ENCODE data around the gene LAMA5. TPM values are rescaled to one million over a fixed set of nuclear protein-coding genes. Genes with fewer than 3 reads are reported as not detected.

The LAMA5 gene
- polyA plus RNA-seq, 1 of the 3 experiments (the other 2 are of a cell fraction): 27.2 TPM

DNA sequence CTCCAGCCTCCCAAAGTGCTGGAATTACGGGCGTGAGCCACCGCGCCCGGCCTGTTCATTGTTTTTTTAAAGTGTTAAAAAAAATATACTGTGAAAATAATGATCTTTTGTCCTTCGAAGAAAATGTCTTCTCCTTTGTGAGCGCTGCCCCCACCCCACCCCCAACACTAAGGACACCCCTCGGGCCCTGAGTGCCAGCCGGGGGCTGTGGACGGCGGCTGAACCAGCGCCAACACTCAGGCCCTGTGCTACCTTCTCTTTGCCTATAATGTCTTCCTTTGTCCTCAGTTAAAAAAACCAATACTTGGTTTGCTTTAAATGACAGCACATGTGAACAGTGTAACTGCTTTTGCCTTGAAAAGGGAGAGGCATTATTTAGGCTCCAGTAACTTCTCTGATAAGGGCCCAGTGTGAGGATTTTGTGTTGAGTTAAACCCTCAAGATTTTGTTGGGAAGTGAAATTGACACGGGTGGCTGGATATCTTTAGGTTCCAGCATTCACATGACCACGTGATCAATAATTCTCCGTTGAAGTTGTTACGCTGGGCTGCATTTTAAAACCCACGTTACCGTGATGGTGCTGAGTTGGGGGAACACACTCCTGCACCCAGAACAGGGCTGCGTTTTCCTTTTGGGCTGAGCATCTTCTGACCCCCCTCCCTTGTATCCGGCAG is 73.9 kb downstream of the LAMA5 start (continued):
- TF ChIP-seq FOSL2 (IDR thresholded peaks at IDR 0.05; ENCODE audit: borderline replicate concordance, low read depth): no peak
- no peak for TF ChIP-seq GABPA (IDR thresholded peaks at IDR 0.05; ENCODE audit: low read depth)
- TF ChIP-seq RFX5 (IDR thresholded peaks at IDR 0.05; ENCODE audit: low read length): no peak
- TF ChIP-seq, protein P1, sequence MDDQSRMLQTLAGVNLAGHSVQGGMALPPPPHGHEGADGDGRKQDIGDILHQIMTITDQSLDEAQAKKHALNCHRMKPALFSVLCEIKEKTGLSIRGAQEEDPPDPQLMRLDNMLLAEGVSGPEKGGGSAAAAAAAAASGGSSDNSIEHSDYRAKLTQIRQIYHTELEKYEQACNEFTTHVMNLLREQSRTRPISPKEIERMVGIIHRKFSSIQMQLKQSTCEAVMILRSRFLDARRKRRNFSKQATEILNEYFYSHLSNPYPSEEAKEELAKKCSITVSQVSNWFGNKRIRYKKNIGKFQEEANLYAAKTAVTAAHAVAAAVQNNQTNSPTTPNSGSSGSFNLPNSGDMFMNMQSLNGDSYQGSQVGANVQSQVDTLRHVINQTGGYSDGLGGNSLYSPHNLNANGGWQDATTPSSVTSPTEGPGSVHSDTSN (IDR thresholded peaks at IDR 0.05): no peak
- no peak for TF ChIP-seq SIN3A (IDR thresholded peaks at IDR 0.05; ENCODE audit: borderline replicate concordance, low read depth, low read length)
- TF ChIP-seq, protein P2, sequence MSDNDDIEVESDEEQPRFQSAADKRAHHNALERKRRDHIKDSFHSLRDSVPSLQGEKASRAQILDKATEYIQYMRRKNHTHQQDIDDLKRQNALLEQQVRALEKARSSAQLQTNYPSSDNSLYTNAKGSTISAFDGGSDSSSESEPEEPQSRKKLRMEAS (IDR thresholded peaks at IDR 0.05; ENCODE audit: low read depth): no peak

DNA sequence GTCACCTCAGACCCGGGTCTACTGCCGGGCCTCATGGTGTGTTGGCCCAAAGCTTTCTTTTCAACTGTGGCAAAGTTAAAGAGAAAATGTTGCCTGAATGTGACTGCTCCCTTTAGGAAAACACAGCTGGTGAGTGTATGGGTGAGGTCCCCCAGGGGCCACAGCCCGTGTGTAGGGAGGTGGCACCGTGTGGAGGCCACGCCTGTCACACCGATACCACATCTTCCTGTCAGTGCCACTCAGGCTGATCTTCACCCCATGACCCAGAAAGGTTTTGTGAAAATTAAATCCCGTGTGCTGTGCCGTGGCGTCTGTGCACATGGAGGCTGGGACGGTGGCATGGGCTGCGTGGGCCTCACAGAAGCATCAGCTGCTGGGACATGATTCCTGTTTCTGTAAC is 75.0 kb downstream of the LAMA5 start:
- Histone ChIP-seq H3K27me3 (ENCODE audit: insufficient read depth) (no peaks in the 10 kb centered on the region), H2AFZ (ENCODE audit: low read depth) (no peak overlapping the region), H3K9me2 (no peaks in the 10 kb centered on the region), H3K4me3 (ENCODE audit: low read depth in 2 of 2, low read length in 1 of 2) (no peak overlapping the region), H3F3A (replicated peaks; ENCODE audit: insufficient read depth) (no peaks in the 10 kb centered on the region), H3K4me2 (no peak overlapping the region), H4K20me1 (ENCODE audit: insufficient read depth) (no peaks in the 10 kb centered on the region), H3K79me2 (ENCODE audit: insufficient read depth) (no peaks in the 10 kb centered on the region), H3K27ac (ENCODE audit: low read depth in 2 of 2, low read length in 1 of 2) (no peak overlapping the region), H3K36me3 (replicated peaks in 1 of 2; ENCODE audit: control insufficient read depth in 1 of 2, insufficient read depth in 2 of 2, low read length in 1 of 2) (peaks cover 8 to 37% of the 10 kb centered on the region in 2 experiments), H3K9ac (no peak overlapping the region), H3K4me1 (ENCODE audit: control insufficient read depth in 1 of 2, insufficient read depth in 2 of 2, low read depth in 1 of 2, low read length in 1 of 2) (no peaks in the 10 kb centered on the region), H3K9me3 (no peaks in the 10 kb centered on the region)
- TF ChIP-seq TEAD4 (IDR thresholded peaks at IDR 0.05; ENCODE audit: borderline replicate concordance, insufficient read depth): no peak
- TF ChIP-seq, protein P3, sequence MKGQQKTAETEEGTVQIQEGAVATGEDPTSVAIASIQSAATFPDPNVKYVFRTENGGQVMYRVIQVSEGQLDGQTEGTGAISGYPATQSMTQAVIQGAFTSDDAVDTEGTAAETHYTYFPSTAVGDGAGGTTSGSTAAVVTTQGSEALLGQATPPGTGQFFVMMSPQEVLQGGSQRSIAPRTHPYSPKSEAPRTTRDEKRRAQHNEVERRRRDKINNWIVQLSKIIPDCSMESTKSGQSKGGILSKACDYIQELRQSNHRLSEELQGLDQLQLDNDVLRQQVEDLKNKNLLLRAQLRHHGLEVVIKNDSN (IDR thresholded peaks at IDR 0.05; ENCODE audit: borderline replicate concordance, low read depth): no peak
- no peak for TF ChIP-seq FOXJ3 (CRISPR knock-in tag; IDR thresholded peaks at IDR 0.05)
- TF ChIP-seq RCOR1 (IDR thresholded peaks at IDR 0.05; ENCODE audit: low read length): no peak
- TF ChIP-seq ELF1 (IDR thresholded peaks at IDR 0.05): no peak
- TF ChIP-seq, protein P2 (IDR thresholded peaks at IDR 0.05; ENCODE audit: low read depth): no peak
- TF ChIP-seq, protein P4, sequence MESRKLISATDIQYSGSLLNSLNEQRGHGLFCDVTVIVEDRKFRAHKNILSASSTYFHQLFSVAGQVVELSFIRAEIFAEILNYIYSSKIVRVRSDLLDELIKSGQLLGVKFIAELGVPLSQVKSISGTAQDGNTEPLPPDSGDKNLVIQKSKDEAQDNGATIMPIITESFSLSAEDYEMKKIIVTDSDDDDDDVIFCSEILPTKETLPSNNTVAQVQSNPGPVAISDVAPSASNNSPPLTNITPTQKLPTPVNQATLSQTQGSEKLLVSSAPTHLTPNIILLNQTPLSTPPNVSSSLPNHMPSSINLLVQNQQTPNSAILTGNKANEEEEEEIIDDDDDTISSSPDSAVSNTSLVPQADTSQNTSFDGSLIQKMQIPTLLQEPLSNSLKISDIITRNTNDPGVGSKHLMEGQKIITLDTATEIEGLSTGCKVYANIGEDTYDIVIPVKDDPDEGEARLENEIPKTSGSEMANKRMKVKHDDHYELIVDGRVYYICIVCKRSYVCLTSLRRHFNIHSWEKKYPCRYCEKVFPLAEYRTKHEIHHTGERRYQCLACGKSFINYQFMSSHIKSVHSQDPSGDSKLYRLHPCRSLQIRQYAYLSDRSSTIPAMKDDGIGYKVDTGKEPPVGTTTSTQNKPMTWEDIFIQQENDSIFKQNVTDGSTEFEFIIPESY (IDR thresholded peaks at IDR 0.05; ENCODE audit: borderline replicate concordance, low read depth): no peak
- no peak for TF ChIP-seq RFX5 (IDR thresholded peaks at IDR 0.05; ENCODE audit: low read length)
- TF ChIP-seq, protein P5, sequence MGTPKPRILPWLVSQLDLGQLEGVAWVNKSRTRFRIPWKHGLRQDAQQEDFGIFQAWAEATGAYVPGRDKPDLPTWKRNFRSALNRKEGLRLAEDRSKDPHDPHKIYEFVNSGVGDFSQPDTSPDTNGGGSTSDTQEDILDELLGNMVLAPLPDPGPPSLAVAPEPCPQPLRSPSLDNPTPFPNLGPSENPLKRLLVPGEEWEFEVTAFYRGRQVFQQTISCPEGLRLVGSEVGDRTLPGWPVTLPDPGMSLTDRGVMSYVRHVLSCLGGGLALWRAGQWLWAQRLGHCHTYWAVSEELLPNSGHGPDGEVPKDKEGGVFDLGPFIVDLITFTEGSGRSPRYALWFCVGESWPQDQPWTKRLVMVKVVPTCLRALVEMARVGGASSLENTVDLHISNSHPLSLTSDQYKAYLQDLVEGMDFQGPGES (IDR thresholded peaks at IDR 0.05; ENCODE audit: low read depth, low read length): no peak
- TF ChIP-seq SMC3 (IDR thresholded peaks at IDR 0.05; ENCODE audit: low read depth, low read length): no peak
- TF ChIP-seq GABPA (IDR thresholded peaks at IDR 0.05; ENCODE audit: low read depth): no peak
- TF ChIP-seq SIN3A (IDR thresholded peaks at IDR 0.05; ENCODE audit: borderline replicate concordance, low read depth, low read length): no peak
- TF ChIP-seq YY1 (IDR thresholded peaks at IDR 0.05; ENCODE audit: low read depth): no peak
- TF ChIP-seq, protein P6, sequence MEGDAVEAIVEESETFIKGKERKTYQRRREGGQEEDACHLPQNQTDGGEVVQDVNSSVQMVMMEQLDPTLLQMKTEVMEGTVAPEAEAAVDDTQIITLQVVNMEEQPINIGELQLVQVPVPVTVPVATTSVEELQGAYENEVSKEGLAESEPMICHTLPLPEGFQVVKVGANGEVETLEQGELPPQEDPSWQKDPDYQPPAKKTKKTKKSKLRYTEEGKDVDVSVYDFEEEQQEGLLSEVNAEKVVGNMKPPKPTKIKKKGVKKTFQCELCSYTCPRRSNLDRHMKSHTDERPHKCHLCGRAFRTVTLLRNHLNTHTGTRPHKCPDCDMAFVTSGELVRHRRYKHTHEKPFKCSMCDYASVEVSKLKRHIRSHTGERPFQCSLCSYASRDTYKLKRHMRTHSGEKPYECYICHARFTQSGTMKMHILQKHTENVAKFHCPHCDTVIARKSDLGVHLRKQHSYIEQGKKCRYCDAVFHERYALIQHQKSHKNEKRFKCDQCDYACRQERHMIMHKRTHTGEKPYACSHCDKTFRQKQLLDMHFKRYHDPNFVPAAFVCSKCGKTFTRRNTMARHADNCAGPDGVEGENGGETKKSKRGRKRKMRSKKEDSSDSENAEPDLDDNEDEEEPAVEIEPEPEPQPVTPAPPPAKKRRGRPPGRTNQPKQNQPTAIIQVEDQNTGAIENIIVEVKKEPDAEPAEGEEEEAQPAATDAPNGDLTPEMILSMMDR (IDR thresholded peaks at IDR 0.05): no peak
- 95% methylated on average over 9 of the region's 11 CpGs for WGBS (ENCODE audit: low lambda C conversion rate)
- CTCF ChIA-PET: interaction anchor here (1.1 to 1.6 kb wide), 3 partner anchors 9 to 207 kb away, joined by 3 to 4 read pairs (median 3); no protein-coding TSS in a partner anchor
- DNase-seq: no peak
- POLR2A ChIA-PET: no interaction called here
